Type B pancreatic cell (in vitro differentiated cells): ENCODE data around the gene PALD1. TPM values are rescaled to one million over a fixed set of nuclear protein-coding genes. Genes with fewer than 3 reads are reported as not detected.

Experiments used
- DNase-seq: peaks from one replicate; pipeline ENCODE4 v3.0.0; 2021; ENCODE audit warnings: mixed read lengths; ENCODE audit not compliant: unreplicated experiment; ENCODE audit errors: extremely low spot score
- H3K27ac Mint-ChIP-seq: 2 replicates; pipeline ENCODE4 v1.8.0; 2021; ENCODE audit warnings: mild to moderate bottlenecking, mixed read lengths
- H3K27me3 Mint-ChIP-seq: 2 replicates; pipeline ENCODE4 v1.8.0; 2021; ENCODE audit warnings: mixed read lengths
- H3K36me3 Mint-ChIP-seq: 2 replicates; pipeline ENCODE4 v1.8.0; 2021; ENCODE audit warnings: mixed read lengths
- H3K4me1 Mint-ChIP-seq: one replicate; pipeline ENCODE4 v1.8.0; 2021; ENCODE audit warnings: mixed read lengths; ENCODE audit not compliant: unreplicated experiment
- H3K4me3 Mint-ChIP-seq: 2 replicates; pipeline ENCODE4 v1.8.0; 2021; ENCODE audit warnings: mild to moderate bottlenecking, mixed read lengths
- H3K9me3 Mint-ChIP-seq: 2 replicates; pipeline ENCODE4 v1.8.0; 2021; ENCODE audit warnings: mixed read lengths
- total RNA-seq: library from RNA; stranded (reverse); gene quantifications from 2 replicates; pipeline ENCODE4 v1.2.1, GENCODE V29; 2021; ENCODE audit warnings: low replicate concordance
- TF ChIP-seq, protein P1 (sequence below): fragments of 200-600 bp; sonication (generic); conservative IDR thresholded peaks from 2 replicates; pipeline ENCODE4 v1.5.0; 2021; ENCODE audit warnings: antibody characterized with exemption, mild to moderate bottlenecking

PALD1 gene
- total RNA-seq, 1 donor from 2014 or later, result 9.6 TPM

- TF ChIP-seq, protein P1, sequence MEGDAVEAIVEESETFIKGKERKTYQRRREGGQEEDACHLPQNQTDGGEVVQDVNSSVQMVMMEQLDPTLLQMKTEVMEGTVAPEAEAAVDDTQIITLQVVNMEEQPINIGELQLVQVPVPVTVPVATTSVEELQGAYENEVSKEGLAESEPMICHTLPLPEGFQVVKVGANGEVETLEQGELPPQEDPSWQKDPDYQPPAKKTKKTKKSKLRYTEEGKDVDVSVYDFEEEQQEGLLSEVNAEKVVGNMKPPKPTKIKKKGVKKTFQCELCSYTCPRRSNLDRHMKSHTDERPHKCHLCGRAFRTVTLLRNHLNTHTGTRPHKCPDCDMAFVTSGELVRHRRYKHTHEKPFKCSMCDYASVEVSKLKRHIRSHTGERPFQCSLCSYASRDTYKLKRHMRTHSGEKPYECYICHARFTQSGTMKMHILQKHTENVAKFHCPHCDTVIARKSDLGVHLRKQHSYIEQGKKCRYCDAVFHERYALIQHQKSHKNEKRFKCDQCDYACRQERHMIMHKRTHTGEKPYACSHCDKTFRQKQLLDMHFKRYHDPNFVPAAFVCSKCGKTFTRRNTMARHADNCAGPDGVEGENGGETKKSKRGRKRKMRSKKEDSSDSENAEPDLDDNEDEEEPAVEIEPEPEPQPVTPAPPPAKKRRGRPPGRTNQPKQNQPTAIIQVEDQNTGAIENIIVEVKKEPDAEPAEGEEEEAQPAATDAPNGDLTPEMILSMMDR, result no peak
- Mint-ChIP-seq H3K4me3 (no peak overlapping the region), H3K27ac (no peak overlapping the region), H3K36me3 (no peaks in the 10 kb centered on the region), H3K9me3 (no peaks in the 10 kb centered on the region), H3K4me1 (peaks cover 36% of the 10 kb centered on the region), H3K27me3 (peaks cover 6% of the 10 kb centered on the region)
- DNase-seq, result no peak
These were observed 17.2 kb downstream of the PALD1 start for GRCh38 chr10:70495691-70496261.

DNA sequence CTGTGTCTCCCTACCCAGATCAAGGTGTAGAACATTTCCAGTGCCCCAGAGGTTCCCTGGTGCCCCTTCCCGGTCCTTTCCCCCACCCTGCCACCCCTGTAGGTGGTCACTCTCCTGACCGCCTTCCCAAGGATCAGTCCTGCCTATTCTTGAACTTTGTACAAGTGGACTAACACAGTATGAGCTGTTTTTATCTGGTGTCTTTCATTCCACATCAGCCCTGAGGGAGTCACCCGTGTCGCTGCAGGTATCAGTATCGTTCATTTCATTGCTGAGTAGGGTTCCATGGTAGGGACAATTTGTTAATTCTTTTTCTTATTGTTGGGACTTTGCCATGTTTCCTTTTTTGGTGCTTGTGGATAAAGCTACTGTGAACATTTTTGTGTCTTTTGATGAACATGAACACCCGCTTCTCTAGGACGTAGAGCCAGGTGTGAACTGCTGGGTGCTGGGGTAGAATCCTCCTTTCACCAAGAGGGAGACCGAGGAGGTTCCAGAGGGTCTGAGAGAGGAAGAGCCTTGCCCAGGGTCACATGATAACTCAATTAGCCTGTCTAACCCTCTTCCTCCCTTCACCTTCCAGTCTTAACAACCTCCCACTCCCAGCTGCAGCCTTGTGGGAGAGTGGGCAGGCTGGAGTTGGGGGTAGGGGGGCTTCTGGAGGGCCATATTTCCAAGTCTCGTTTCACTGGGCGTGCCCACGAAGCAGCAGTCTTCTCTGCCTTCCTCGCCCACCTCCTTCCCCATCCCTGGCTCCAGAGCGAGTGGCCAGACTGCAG, 18.0 kb downstream of the PALD1 start:
- no peak overlapping the region for H3K4me3 Mint-ChIP-seq
- no peaks in the 10 kb centered on the region for H3K9me3 Mint-ChIP-seq
- H3K27me3 Mint-ChIP-seq, result peaks cover 6% of the 10 kb centered on the region
- H3K27ac Mint-ChIP-seq, result no peak overlapping the region
- DNase-seq, result no peak
- peaks cover 37% of the 10 kb centered on the region for H3K4me1 Mint-ChIP-seq
- TF ChIP-seq, protein P1, result no peak
- H3K36me3 Mint-ChIP-seq, result no peaks in the 10 kb centered on the region

- H3K36me3 Mint-ChIP-seq, result no peaks in the 10 kb centered on the region
- H3K9me3 Mint-ChIP-seq, result no peaks in the 10 kb centered on the region
- no peak for DNase-seq
- H3K27ac Mint-ChIP-seq, result no peak overlapping the region
- TF ChIP-seq, protein P1, result no peak
- no peak overlapping the region for H3K4me3 Mint-ChIP-seq
- H3K4me1 Mint-ChIP-seq, result peaks cover 37% of the 10 kb centered on the region
- H3K27me3 Mint-ChIP-seq, result peaks cover 6% of the 10 kb centered on the region
These were observed 18.6 kb downstream of the PALD1 start for GRCh38 chr10:70497120-70497545.

- peaks cover 32% of the 10 kb centered on the region for H3K4me1 Mint-ChIP-seq
- TF ChIP-seq, protein P1, result no peak
- H3K9me3 Mint-ChIP-seq, result no peaks in the 10 kb centered on the region
- H3K27ac Mint-ChIP-seq, result no peak overlapping the region
- DNase-seq, result no peak
- peaks cover 6% of the 10 kb centered on the region for H3K27me3 Mint-ChIP-seq
- no peak overlapping the region for H3K4me3 Mint-ChIP-seq
- H3K36me3 Mint-ChIP-seq, result no peaks in the 10 kb centered on the region
These were observed 20.6 kb downstream of the PALD1 start for GRCh38 chr10:70498970-70499835.

GRCh38 chr10:70499836-70500167, 21.2 kb downstream of the PALD1 start:
- Mint-ChIP-seq H3K4me1 (peaks cover 28% of the 10 kb centered on the region), H3K9me3 (no peaks in the 10 kb centered on the region), H3K36me3 (no peaks in the 10 kb centered on the region), H3K27ac (no peak overlapping the region), H3K4me3 (no peak overlapping the region), H3K27me3 (peaks cover 3% of the 10 kb centered on the region)
- TF ChIP-seq, protein P1, result no peak
- DNase-seq, result no peak
